Effector CD4-positive, alpha-beta T cell (primary cell): Measurements from ENCODE around the gene PRMT1.
A peak's percentile ranks its signal among the peaks of the same experiment; 100 is the strongest.
"Not testable (repeated sequence)": the region's sequence is repeated elsewhere in the genome, so short reads cannot be mapped to it uniquely, and the experiment has no call there.

Experiments
- DNase-seq: peaks from one replicate; pipeline ENCODE4 v3.0.0-alpha.2; 2020

Gene PRMT1

DNA sequence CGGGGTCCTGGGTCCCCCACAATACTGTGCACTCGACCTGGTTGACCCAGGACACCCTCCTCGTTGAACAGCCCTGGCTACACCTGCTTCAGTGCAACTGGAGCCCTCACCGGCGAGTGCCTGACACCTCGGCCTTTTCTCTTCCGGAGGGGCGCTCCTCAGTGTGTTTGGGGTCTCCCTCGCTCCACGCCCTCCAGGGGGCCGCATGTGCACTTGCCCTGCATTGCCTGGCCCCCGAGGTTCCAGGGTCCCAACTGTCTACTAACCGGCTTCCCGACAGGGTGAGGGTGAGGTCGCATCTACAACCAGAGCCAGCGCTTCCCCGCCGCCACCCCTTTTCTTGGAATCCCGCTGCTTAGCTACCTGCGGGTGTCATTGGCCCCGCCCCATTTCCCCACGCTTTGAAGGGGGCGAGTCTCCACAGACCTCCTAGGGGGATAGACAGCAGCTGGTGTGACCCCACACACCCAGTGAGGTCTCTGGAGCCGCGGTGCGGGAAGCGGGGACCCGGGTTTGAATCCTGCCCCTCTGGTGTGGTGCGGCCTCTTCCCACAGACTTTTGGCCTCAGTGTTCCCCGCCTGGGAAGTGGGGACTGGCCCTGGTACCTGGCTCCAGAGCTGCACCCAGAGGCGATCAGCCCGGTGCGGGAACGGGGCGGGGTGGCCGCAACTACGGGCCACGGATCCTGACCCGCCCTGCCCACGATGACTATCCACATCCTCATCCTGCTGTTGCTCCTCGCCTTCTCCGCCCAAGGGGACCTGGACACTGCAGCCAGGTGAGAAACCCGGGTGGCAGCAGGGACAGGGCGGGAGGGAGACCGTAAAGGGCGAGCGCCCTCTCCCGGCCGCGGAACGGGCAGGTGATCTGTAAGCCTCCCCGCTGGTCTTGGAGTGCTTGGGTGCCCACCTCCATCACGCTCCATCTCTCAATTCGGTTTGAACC lies 12.3 kb downstream of the PRMT1 start, which contains the start of gene ADM5:
TSS of gene ADM5 (plus strand) at position 462 of the 946 bp plus-strand sequence. CDS start at position 706, 244 bp downstream.
- DNase-seq: no peak

GRCh38 chr19:49690079-49690655 lies 13.1 kb downstream of the PRMT1 start:
- DNase-seq: no peak

GRCh38 chr19:49690656-49691242 lies 13.7 kb downstream of the PRMT1 start, which contains the start of gene CPT1C:
Gene CPT1C (plus strand): TSS chr19:49691116. CDS start chr19:49692253, 1,137 bp downstream.
- DNase-seq: peak; percentile 33

DNA sequence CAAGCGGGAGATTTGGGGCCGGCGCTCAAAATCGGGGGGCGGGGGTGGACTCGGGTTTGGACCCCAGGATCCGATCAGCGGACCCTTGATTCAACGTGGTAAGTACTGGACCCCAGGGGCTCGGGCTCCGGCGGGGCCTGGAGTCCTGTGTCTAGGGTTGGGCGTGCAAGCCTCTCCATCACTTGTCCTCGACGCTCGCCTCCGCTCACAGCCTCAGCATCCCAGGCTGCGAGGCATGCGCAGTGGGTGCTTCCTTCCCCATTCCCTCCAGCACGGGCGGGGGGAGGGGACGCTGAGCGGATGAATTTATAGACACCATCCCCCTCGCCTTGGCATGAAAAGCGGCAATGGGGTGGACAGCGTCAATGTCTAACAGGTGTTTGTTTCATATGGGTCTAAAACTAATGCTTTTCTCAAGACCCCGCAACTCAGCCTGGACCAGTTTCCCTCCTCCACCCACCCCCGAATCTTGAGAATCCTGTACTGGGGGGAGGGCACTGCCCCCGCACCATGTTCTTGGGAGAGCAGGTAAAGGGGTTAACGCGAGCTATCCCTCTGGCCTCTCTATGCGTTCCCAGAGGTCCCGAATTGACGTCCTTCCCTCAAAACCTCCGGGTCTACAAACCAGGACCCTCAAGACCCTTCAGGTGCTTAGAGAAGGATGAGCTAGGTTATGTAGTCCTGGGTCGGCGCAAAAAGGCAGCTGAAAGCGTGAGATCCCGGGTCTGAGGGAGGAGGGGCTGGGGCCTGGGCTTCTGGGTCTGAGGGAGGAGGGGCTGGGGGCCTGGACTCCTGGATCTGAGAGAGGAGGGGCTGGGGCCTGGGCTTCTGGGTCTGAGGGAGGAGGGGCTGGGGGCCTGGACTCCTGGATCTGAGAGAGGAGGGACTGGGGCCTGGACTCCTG lies 14.4 kb downstream of the PRMT1 start:
- DNase-seq: no peak

GRCh38 chr19:49692147-49692506 lies 15.1 kb downstream of the PRMT1 start:
- DNase-seq: no peak

GRCh38 chr19:49696115-49696514 lies 19.0 kb downstream of the PRMT1 start:
- DNase-seq: no peak

DNA sequence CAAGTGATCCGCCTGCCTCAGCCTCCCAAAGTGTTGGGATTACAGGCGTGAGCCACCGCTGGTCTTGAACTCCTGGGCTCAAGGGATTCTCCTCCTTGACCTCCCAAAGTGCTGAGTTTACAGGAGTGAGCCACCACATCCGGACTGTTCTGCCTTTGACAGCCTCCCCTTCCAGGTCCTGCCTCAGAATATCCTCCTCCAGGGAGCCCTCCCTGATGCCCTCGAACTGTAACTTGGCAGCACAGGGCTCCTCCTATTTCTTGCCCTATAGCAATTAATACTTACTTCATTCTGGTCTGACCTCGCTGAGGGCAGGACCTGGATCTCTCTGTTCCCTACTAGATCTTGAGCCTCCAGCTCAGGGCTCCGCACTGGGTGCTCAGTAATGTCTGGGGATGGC lies 19.8 kb downstream of the PRMT1 start:
- no peak for DNase-seq

DNA sequence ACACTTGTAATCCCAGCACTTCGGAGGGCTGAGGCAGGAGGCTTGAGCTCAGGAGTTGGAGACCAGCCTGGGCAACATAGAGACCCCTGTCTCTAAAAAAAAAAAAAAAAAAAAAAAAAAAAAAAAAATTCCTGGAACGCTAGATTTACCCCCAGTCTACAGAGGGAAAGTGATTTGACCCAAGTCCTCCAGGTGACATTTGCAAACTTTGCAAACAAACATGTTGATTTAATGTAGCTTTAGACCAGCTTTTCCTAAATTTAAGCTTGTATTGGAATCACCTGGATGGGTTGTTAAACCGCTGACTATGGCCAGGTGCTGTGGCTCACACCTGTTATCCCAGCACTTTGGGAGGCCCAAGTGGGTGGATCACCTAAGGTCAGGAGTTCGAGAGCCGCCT lies 22.3 kb downstream of the PRMT1 start:
- no peak for DNase-seq

GRCh38 chr19:49700563-49700962 lies 23.5 kb downstream of the PRMT1 start:
- DNase-seq: no peak

DNA sequence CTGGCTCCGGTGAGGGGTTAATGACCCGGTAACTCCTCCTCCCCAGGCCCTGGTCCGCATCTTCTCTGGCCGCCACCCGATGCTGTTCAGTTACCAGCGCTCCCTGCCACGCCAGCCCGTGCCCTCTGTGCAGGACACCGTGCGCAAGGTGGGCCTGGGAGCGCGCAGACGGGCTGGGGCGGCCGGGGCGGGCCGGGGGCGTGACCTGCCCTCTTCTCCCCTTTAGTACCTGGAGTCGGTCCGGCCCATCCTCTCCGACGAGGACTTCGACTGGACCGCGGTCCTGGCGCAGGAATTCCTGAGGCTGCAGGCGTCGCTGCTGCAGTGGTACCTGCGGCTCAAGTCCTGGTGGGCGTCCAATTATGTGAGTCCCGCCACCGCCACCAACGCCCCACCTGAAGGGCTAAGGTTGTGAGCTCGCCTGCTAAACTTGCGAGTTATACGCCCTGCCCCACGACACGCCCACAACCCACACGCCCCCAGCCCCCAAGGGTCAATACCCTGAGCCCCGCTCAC lies 24.3 kb downstream of the PRMT1 start:
- no peak for DNase-seq

DNA sequence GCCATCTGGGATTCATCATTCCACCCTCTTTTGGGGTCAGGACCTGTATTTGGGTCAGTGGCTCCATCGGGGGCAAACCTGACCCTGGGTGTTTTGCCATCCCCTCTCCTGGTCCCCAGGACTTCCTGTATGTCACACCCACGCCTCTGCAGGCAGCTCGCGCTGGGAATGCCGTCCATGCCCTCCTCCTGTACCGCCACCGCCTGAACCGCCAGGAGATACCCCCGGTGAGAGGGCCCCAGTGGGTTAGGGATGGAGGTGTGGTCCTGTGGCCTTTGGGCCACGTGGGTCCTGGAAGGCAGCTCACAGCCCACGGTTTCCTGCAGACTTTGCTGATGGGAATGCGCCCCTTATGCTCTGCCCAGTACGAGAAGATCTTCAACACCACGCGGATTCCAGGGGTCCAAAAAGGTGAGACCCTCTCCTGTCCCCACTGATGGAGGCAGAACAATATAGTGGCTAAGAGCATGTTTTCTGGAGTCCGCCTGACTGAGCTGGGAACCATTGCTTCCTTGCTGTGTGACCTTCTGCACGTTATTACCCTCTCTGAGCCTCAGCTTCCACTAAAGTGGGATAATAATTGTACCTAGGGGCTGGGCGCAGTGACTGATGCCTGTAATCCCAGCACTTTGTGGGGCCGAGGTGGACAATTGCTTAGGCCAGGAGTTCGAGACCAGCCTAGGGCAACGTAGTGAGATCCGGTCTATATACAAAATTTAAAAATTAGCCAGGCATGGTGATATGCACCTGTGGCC lies 28.0 kb downstream of the PRMT1 start:
- DNase-seq: no peak

DNA sequence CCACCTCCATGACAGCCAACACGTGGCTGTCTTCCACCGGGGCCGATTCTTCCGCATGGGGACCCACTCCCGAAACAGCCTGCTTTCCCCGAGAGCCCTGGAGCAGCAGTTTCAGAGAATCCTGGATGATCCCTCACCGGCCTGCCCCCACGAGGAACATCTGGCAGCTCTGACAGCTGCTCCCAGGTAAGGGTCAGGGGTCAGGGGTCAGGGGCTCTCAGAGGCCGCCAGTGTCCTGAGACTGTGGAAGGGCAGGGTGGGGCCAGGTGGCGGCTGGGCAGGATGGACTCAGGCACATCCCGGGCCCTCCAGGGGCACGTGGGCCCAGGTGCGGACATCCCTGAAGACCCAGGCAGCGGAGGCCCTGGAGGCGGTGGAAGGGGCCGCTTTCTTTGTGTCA lies 28.8 kb downstream of the PRMT1 start:
- no peak for DNase-seq

DNA sequence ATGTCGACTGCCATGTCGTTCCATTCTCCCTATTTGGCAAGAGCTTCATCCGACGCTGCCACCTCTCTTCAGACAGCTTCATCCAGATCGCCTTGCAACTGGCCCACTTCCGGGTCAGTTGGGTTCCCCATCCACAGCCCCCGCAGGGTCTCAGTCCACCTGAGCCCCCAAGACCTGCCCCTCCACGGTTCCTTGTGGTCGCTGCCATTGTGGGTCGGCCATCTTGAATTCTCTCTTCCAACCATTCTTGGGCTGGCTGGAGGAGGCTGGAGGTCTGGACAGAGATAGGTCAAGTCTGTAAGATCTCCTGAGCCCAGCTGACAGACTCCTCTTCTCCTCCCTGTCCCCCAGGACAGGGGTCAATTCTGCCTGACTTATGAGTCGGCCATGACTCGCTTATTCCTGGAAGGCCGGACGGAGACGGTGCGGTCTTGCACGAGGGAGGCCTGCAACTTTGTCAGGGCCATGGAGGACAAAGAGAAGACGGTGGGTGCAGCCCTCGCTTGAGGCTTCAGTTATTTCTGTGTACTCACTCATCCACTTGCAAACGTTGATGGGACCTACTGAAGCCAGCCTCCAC lies 33.4 kb downstream of the PRMT1 start:
- DNase-seq: no peak

- DNase-seq: no peak
These were observed 35.4 kb downstream of the PRMT1 start for GRCh38 chr19:49712397-49712859.

GRCh38 chr19:49713236-49713845 lies 36.3 kb downstream of the PRMT1 start:
- DNase-seq: no peak

DNA sequence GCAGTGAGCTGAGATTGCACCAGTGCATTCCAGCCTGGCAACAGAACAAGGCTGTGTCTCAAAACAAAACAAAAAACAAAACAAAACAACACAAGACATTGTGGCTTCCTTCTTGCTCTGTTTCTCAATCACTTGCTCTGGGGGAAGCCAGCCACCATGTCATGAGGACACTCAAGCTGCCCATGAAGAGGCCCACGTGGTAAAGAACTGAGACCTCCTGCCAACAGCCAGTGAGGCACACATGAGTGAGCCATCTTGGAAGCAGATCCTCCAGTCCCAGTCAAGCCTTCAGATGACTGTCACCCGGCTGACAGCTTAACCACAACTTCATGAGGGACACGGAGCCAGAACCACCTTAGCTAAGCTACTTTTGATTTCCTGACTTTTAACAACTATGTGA lies 39.1 kb downstream of the PRMT1 start:
- no peak for DNase-seq

DNA sequence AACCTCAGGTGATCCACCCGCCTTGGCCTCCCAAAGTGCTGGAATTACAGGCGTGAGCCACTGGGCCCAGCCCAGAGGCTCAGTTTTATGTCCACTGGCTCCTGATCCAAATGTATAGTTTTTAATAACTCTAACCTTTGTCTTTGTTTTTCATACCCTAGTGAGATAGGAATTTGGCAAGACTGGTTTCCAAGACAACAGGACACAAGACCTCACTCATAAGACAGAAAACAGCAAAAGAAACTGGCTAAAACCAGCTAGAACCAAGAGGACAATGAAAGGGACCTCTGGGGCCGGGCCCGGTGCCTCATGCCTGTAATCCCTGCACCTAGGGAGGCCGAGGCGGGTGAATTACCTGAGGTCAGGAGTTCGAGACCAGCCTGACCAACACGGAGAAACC lies 41.4 kb downstream of the PRMT1 start:
- no peak for DNase-seq

GRCh38 chr19:49718991-49719390 lies 41.9 kb downstream of the PRMT1 start:
- DNase-seq: no peak

- DNase-seq: not testable (repeated sequence)
These were observed 42.3 kb downstream of the PRMT1 start for GRCh38 chr19:49719420-49719819.

DNA sequence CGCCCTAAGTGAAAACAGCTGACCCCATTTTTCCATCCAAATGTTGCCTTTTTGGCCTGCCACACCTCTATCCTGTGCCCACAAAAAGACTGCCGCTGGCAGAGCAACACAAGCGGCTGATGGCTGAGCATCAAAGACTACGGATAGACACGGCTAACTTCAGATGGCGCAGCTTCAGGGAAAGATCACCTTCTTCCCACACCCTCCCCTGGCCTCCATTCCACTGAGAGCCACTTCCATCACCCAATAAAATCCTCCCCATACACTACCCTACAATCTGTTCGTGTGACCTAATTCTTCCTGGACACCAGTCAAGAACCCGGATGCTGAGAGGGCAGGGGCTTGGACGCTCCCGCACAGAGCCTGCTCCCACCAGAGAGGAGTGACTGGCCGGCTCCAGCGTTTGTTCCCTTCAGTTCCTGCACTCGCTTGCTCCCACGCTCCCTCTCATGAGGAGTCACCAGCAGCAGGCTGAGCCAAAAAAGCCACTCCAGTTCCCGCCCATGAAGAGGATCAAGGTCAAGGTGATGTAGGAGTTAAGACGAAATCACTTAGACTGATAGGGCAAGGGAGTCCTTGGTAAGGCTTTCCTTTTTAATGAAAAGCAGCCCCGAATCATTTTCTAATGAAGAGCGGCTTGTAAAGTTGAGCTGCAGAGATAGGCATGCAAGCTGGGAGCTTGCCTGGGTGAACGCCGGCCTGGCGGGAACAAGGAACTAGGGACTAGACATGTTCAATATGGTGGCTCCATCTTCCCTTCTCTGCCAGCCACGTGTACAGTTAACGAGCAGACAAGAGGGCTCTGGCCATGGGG lies 50.4 kb downstream of the PRMT1 start:
- DNase-seq: no peak
